ENCODE results near the gene FABP6.
"Not testable (repeated sequence)": the region's sequence is repeated elsewhere in the genome, so short reads cannot be mapped to it uniquely, and the experiment has no call there.

Gene FABP6

GRCh38 chr5:160227012-160227411, 2.3 kb upstream of the FABP6 start:
- no peak for DNase-seq

GRCh38 chr5:160230686-160231527, 1.6 kb downstream of the FABP6 start:
- DNase-seq = peak in 1 of 2 experiments; percentile 4

GRCh38 chr5:160231783-160232342, 2.6 kb downstream of the FABP6 start:
- no peak for DNase-seq

- no peak for DNase-seq
These were observed 3.9 kb downstream of the FABP6 start for GRCh38 chr5:160233215-160233614.

GRCh38 chr5:160235731-160236130, 6.4 kb downstream of the FABP6 start:
- DNase-seq = no peak

GRCh38 chr5:160237571-160238093, 8.3 kb downstream of the FABP6 start:
- no peak for DNase-seq

GRCh38 chr5:160240350-160240749, 11.0 kb downstream of the FABP6 start:
- no peak for DNase-seq

GRCh38 chr5:160242145-160242544, 12.8 kb downstream of the FABP6 start:
- no peak for DNase-seq

- DNase-seq = peak in 1 of 2 experiments; percentile 49
These were observed 16.3 kb downstream of the FABP6 start for GRCh38 chr5:160245506-160246086.

GRCh38 chr5:160249570-160249969, 20.3 kb downstream of the FABP6 start:
- not testable (repeated sequence) for DNase-seq

GRCh38 chr5:160250226-160250625, 20.9 kb downstream of the FABP6 start:
- no peak for DNase-seq

GRCh38 chr5:160250826-160251225, 21.5 kb downstream of the FABP6 start:
- no peak for DNase-seq

GRCh38 chr5:160251406-160252155, 22.3 kb downstream of the FABP6 start:
- DNase-seq = no peak

- no peak for DNase-seq
These were observed 23.6 kb downstream of the FABP6 start for GRCh38 chr5:160252916-160253315.

- no peak for DNase-seq
These were observed 24.1 kb downstream of the FABP6 start for GRCh38 chr5:160253441-160253840.

GRCh38 chr5:160254706-160255105, 25.4 kb downstream of the FABP6 start:
- DNase-seq = no peak

GRCh38 chr5:160259341-160259740, 30.0 kb downstream of the FABP6 start:
- no peak for DNase-seq

- no peak for DNase-seq
These were observed 30.9 kb downstream of the FABP6 start for GRCh38 chr5:160260006-160260775.

- DNase-seq = no peak
These were observed 31.8 kb downstream of the FABP6 start for GRCh38 chr5:160260881-160261815.

GRCh38 chr5:160262151-160263074, 33.1 kb downstream of the FABP6 start:
- DNase-seq = no peak

Data from NCI-H446 (cell line).